ENCODE measurements around the gene MYO19.

GRCh38 chr17:36464765-36465088, 69.9 kb downstream of the MYO19 start:
- TF ChIP-seq CTCF (IDR thresholded peaks at IDR 0.05) (no peak), POLR2A (IDR thresholded peaks at IDR 0.05) (no peak)

All from adrenal gland (tissue), 5 donors.